Liver (tissue), 9 donors: ENCODE data around the gene SEZ6. TPM values are rescaled to one million over a fixed set of nuclear protein-coding genes. Genes with fewer than 3 reads are reported as not detected.

Experiments used
- DNase-seq: peaks from one replicate; pipeline ENCODE4 v3.0.0-alpha.2; 2017; ENCODE audit warnings: low spot score
- H3K27ac ChIP-seq, 2 donors: one replicate each; pipeline ENCODE4 v1.7.0; 2013; ENCODE audit warnings: inconsistent platforms in 2 of 2, low read length in 2 of 2, control low read depth in 1 of 2, low read depth in 1 of 2, mild to moderate bottlenecking in 1 of 2
- H3K27me3 ChIP-seq, 4 donors: one replicate each; pipeline versions ENCODE4 v1.6.1 to v1.7.0; 2013; ENCODE audit warnings: low read length in 3 of 4, inconsistent platforms in 1 of 4, mild to moderate bottlenecking in 1 of 4, moderate library complexity in 1 of 4; ENCODE audit not compliant: control insufficient read depth in 4 of 4, insufficient read depth in 4 of 4
- H3K36me3 ChIP-seq, 4 donors: one replicate each; pipeline versions ENCODE4 v1.6.1 to v1.7.0; 2013; ENCODE audit warnings: low read length in 3 of 4, mild to moderate bottlenecking in 3 of 4, low read depth in 1 of 4, moderate library complexity in 1 of 4; ENCODE audit not compliant: control insufficient read depth in 4 of 4, insufficient read depth in 3 of 4
- H3K4me1 ChIP-seq, 4 donors: one replicate each; pipeline versions ENCODE4 v1.6.1 to v1.7.0; 2013; ENCODE audit warnings: low read length in 3 of 4, mild to moderate bottlenecking in 3 of 4, moderate library complexity in 1 of 4; ENCODE audit not compliant: control insufficient read depth in 4 of 4, insufficient read depth in 4 of 4
- H3K4me3 ChIP-seq, 3 donors: one replicate each; pipeline versions ENCODE4 v1.6.1 to v1.7.0; 2013; ENCODE audit warnings: low read length in 3 of 3, control low read depth in 1 of 3, low read depth in 1 of 3, mild to moderate bottlenecking in 1 of 3
- H3K9ac ChIP-seq, 2 donors: one replicate each; pipeline ENCODE4 v1.7.0; 2013; ENCODE audit warnings: low read length in 2 of 2, mild to moderate bottlenecking in 2 of 2, moderate library complexity in 2 of 2, control low read depth in 1 of 2, low read depth in 1 of 2
- H3K9me3 ChIP-seq, 4 donors: one replicate each; pipeline versions ENCODE4 v1.6.1 to v1.7.0; 2013; ENCODE audit warnings: low read length in 3 of 4; ENCODE audit not compliant: control insufficient read depth in 4 of 4
- EGR1 ChIP-seq, 2 donors: IDR thresholded peaks; 2 replicates each; pipeline ENCODE4 v1.6.1; 2016 to 2018; ENCODE audit warnings: antibody characterized with exemption in 2 of 2, low read depth in 2 of 2
- FOXA2 ChIP-seq: IDR thresholded peaks from 2 replicates; pipeline ENCODE4 v1.6.1; 2016; ENCODE audit warnings: antibody characterized with exemption
- GABPA ChIP-seq, 2 donors: IDR thresholded peaks in 1 of 2; conservative IDR thresholded peaks in 1 of 2; 2 replicates each; pipeline ENCODE4 v1.6.1; 2016; ENCODE audit warnings: antibody characterized with exemption in 2 of 2, mild to moderate bottlenecking in 1 of 2, moderate library complexity in 1 of 2
- HNF4G ChIP-seq: IDR thresholded peaks from 2 replicates; pipeline ENCODE4 v1.6.1; 2016; ENCODE audit warnings: antibody characterized with exemption
- JUND ChIP-seq, 2 donors: IDR thresholded peaks; 2 replicates each; pipeline ENCODE4 v1.6.1; 2016; ENCODE audit warnings: antibody characterized with exemption in 2 of 2
- RAD21 ChIP-seq, 2 donors: IDR thresholded peaks; 2 replicates each; pipeline ENCODE4 v1.6.1; 2016; ENCODE audit warnings: antibody characterized with exemption in 2 of 2, mild to moderate bottlenecking in 2 of 2
- RXRA ChIP-seq, 2 donors: IDR thresholded peaks; 2 replicates each; pipeline ENCODE4 v1.6.1; 2017 to 2018; ENCODE audit warnings: antibody characterized with exemption in 2 of 2, mild to moderate bottlenecking in 1 of 2
- SP1 ChIP-seq: IDR thresholded peaks from 2 replicates; pipeline ENCODE4 v1.6.1; 2018; ENCODE audit warnings: antibody characterized with exemption, mild to moderate bottlenecking
- TAF1 ChIP-seq: conservative IDR thresholded peaks from 2 replicates; pipeline ENCODE4 v1.6.1; 2016; ENCODE audit warnings: antibody characterized with exemption, mild to moderate bottlenecking
- WGBS: extraction: QIAGEN DNeasy Blood & Tissue Kit; methylation state at CpG from one replicate; pipeline ENCODE4 v1.1.7; 2013; 5-methylcytosine and 5-hydroxymethylcytosine counted together
- polyA plus RNA-seq, 2 donors: library from polyadenylated mRNA; stranded (reverse) in 1 of 2; unstranded in 1 of 2; fragments of 200-250 nt in 1 of 2; fragments of >200 nt in 1 of 2; fragmentation: Nextera tagmentation in 1 of 2; extraction: Ambion mirVana in 1 of 2; gene quantifications; one replicate each; pipeline versions ENCODE4 v1.2.1 to v1.2.3, GENCODE V29; 2013 to 2015
- total RNA-seq, 2 donors: library from RNA; depleted of rRNA; stranded (reverse); fragments of >200 nt; gene quantifications; one replicate each; pipeline ENCODE4 v1.2.3, GENCODE V29; 2014
- TF ChIP-seq, protein P1 (sequence below): IDR thresholded peaks from 2 replicates; pipeline ENCODE4 v1.6.1; 2016; ENCODE audit warnings: antibody characterized with exemption
- TF ChIP-seq, protein P2 (sequence below): IDR thresholded peaks from 2 replicates; pipeline ENCODE4 v1.6.1; 2016; ENCODE audit warnings: antibody characterized with exemption, mild to moderate bottlenecking
- TF ChIP-seq, protein P3 (sequence below): IDR thresholded peaks from 2 replicates; pipeline ENCODE4 v1.6.1; 2016; ENCODE audit warnings: antibody characterized with exemption
- TF ChIP-seq, protein P4 (sequence below): IDR thresholded peaks from 2 replicates; pipeline ENCODE4 v1.6.1; 2016; ENCODE audit warnings: antibody characterized with exemption
- TF ChIP-seq, protein P5 (sequence below): fragments of 150-350 bp; IDR thresholded peaks from 2 replicates; pipeline ENCODE4 v1.5.1; 2017; ENCODE audit warnings: improper control_type of control experiment, low read depth, low read length; ENCODE audit not compliant: missing input control
- donor health status: healthy.
- donor health status: healthy.
- donor health status: healthy.
- donor health status: healthy.
- donor health status: healthy.

The SEZ6 gene
- total and polyA plus RNA-seq, 4 donors = 0.39 TPM; not detected in 3

DNA sequence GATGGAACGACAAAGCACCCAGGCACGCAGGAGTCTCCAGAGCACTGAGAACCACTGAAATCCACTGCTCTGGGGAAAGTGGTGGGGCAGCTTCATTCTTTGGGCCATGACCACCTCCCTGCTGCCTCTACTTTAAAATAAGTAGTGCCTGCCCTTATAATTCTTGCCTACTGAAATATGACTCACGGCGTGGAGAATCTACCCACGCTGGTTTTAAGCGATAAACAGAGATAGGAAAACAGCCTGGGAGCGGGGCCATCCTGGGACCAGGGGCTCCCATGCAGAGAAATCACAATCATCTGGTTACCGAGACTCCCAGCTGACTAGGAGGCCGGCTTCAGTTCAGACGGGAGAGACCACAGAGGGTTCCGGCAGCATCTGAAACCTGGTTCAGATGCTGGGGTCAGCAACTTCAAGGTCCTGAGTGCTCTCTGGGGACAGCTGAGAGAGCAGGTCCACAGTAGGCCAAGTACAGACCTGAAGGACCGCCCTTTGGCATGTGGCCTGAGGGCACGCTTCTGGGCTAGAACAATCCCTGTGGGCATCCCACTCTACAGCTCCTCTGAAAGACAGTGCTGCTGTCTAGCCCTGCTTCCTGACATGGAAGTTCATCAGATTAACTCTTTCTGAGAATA is 94.3 kb downstream of the SEZ6 start:
- Histone ChIP-seq H3K27ac (peak overlapping the region in 1 of 2 donors; percentile 77), H3K4me1 (peaks cover 15 to 16% (median 16%) of the 10 kb centered on the region in 4 donors), H3K36me3 (peaks cover 29 to 86% (median 64%) of the 10 kb centered on the region in 4 donors), H3K4me3 (no peak overlapping the region), H3K9ac (no peak overlapping the region), H3K27me3 (no peaks in the 10 kb centered on the region), H3K9me3 (no peaks in the 10 kb centered on the region)
- WGBS = 96% methylated on average over 13 of the region's 13 CpGs
- DNase-seq = no peak
- TF ChIP-seq, protein P1, sequence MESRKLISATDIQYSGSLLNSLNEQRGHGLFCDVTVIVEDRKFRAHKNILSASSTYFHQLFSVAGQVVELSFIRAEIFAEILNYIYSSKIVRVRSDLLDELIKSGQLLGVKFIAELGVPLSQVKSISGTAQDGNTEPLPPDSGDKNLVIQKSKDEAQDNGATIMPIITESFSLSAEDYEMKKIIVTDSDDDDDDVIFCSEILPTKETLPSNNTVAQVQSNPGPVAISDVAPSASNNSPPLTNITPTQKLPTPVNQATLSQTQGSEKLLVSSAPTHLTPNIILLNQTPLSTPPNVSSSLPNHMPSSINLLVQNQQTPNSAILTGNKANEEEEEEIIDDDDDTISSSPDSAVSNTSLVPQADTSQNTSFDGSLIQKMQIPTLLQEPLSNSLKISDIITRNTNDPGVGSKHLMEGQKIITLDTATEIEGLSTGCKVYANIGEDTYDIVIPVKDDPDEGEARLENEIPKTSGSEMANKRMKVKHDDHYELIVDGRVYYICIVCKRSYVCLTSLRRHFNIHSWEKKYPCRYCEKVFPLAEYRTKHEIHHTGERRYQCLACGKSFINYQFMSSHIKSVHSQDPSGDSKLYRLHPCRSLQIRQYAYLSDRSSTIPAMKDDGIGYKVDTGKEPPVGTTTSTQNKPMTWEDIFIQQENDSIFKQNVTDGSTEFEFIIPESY = no peak
- no peak for TF ChIP-seq HNF4G
- TF ChIP-seq, protein P2, sequence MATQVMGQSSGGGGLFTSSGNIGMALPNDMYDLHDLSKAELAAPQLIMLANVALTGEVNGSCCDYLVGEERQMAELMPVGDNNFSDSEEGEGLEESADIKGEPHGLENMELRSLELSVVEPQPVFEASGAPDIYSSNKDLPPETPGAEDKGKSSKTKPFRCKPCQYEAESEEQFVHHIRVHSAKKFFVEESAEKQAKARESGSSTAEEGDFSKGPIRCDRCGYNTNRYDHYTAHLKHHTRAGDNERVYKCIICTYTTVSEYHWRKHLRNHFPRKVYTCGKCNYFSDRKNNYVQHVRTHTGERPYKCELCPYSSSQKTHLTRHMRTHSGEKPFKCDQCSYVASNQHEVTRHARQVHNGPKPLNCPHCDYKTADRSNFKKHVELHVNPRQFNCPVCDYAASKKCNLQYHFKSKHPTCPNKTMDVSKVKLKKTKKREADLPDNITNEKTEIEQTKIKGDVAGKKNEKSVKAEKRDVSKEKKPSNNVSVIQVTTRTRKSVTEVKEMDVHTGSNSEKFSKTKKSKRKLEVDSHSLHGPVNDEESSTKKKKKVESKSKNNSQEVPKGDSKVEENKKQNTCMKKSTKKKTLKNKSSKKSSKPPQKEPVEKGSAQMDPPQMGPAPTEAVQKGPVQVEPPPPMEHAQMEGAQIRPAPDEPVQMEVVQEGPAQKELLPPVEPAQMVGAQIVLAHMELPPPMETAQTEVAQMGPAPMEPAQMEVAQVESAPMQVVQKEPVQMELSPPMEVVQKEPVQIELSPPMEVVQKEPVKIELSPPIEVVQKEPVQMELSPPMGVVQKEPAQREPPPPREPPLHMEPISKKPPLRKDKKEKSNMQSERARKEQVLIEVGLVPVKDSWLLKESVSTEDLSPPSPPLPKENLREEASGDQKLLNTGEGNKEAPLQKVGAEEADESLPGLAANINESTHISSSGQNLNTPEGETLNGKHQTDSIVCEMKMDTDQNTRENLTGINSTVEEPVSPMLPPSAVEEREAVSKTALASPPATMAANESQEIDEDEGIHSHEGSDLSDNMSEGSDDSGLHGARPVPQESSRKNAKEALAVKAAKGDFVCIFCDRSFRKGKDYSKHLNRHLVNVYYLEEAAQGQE = no peak
- no peak for TF ChIP-seq RXRA (IDR thresholded peaks at IDR 0.05)
- TF ChIP-seq RAD21 (IDR thresholded peaks at IDR 0.05) = no peak
- TF ChIP-seq SP1 = no peak
- TF ChIP-seq EGR1 (IDR thresholded peaks at IDR 0.05; ENCODE audit: low read depth in 2 of 2) = no peak
- TF ChIP-seq FOXA2 = no peak
- TF ChIP-seq JUND (IDR thresholded peaks at IDR 0.05) = no peak
- TF ChIP-seq, protein P3, sequence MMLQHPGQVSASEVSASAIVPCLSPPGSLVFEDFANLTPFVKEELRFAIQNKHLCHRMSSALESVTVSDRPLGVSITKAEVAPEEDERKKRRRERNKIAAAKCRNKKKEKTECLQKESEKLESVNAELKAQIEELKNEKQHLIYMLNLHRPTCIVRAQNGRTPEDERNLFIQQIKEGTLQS = no peak

DNA sequence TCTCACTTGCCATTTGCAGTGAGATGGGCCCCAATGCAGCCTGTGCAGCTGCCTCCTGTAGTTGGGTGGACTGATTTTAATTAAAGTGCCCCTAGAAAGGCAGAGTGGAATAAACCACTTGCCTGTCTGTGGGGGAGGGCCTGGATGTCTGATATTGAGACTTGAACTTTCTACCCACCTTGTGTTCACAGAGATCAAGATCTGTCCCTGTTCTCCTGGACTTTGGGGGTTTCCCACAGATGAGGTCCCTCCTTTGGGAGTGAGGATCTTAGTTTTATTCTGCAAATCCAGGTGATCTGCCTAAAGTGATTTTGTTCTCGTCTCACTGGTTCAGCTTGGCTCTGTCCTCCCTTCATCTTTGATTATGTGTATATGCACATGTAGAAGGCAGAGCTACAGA is 95.3 kb downstream of the SEZ6 start:
- TF ChIP-seq, protein P1 = no peak
- no peak for TF ChIP-seq RAD21 (IDR thresholded peaks at IDR 0.05)
- TF ChIP-seq TAF1 = no peak
- no peak for TF ChIP-seq FOXA2
- no peak for TF ChIP-seq EGR1 (IDR thresholded peaks at IDR 0.05; ENCODE audit: low read depth in 2 of 2)
- TF ChIP-seq GABPA (IDR thresholded peaks at IDR 0.05 in 1 of 2, conservative IDR thresholded peaks at IDR 0.05 in 1 of 2) = no peak
- TF ChIP-seq, protein P3 = no peak
- no peak for TF ChIP-seq RXRA (IDR thresholded peaks at IDR 0.05)
- TF ChIP-seq JUND (IDR thresholded peaks at IDR 0.05) = no peak
- TF ChIP-seq, protein P2 = no peak
- TF ChIP-seq, protein P4, sequence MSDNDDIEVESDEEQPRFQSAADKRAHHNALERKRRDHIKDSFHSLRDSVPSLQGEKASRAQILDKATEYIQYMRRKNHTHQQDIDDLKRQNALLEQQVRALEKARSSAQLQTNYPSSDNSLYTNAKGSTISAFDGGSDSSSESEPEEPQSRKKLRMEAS = no peak
- TF ChIP-seq, protein P5, sequence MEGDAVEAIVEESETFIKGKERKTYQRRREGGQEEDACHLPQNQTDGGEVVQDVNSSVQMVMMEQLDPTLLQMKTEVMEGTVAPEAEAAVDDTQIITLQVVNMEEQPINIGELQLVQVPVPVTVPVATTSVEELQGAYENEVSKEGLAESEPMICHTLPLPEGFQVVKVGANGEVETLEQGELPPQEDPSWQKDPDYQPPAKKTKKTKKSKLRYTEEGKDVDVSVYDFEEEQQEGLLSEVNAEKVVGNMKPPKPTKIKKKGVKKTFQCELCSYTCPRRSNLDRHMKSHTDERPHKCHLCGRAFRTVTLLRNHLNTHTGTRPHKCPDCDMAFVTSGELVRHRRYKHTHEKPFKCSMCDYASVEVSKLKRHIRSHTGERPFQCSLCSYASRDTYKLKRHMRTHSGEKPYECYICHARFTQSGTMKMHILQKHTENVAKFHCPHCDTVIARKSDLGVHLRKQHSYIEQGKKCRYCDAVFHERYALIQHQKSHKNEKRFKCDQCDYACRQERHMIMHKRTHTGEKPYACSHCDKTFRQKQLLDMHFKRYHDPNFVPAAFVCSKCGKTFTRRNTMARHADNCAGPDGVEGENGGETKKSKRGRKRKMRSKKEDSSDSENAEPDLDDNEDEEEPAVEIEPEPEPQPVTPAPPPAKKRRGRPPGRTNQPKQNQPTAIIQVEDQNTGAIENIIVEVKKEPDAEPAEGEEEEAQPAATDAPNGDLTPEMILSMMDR = no peak
- no peak for TF ChIP-seq HNF4G
- Histone ChIP-seq H3K9me3 (no peaks in the 10 kb centered on the region), H3K4me1 (peaks cover 15 to 16% (median 16%) of the 10 kb centered on the region in 4 donors), H3K4me3 (no peak overlapping the region), H3K36me3 (peaks cover 32 to 84% (median 59%) of the 10 kb centered on the region in 4 donors), H3K27ac (no peak overlapping the region), H3K27me3 (no peaks in the 10 kb centered on the region), H3K9ac (no peak overlapping the region)
- DNase-seq = no peak
- WGBS = 95% methylated on average over 1 of the region's 1 CpG
